GM21360 (cell line): ENCODE measurements around the gene GMDS.
"Not testable (repeated sequence)": the region's sequence is repeated elsewhere in the genome, so short reads cannot be mapped to it uniquely, and the experiment has no call there.

ENCODE experiments used
- ATAC-seq: cut with Tn5 transposase; IDR thresholded peaks from one replicate; pipeline ENCODE4 v1.9.1; 2021; ENCODE audit warnings: mild to moderate bottlenecking, moderate library complexity; ENCODE audit not compliant: unreplicated experiment

Gene GMDS

GRCh38 chr6:1704711-1705110 is 540.7 kb downstream of the GMDS start:
- ATAC-seq: no peak

GRCh38 chr6:1703923-1704322 is 541.5 kb downstream of the GMDS start:
- no peak for ATAC-seq

- ATAC-seq: no peak
Measured at GRCh38 chr6:1703091-1703855, 542.1 kb downstream of the GMDS start.

- no peak for ATAC-seq
Measured at GRCh38 chr6:1702580-1703051, 542.8 kb downstream of the GMDS start.

GRCh38 chr6:1701668-1702353 is 543.6 kb downstream of the GMDS start:
- ATAC-seq: no peak

- ATAC-seq: no peak
Measured at GRCh38 chr6:1700278-1700967, 545.0 kb downstream of the GMDS start.

GRCh38 chr6:1698527-1698926 is 546.9 kb downstream of the GMDS start:
- no peak for ATAC-seq

- no peak for ATAC-seq
Measured at GRCh38 chr6:1697688-1698351, 547.6 kb downstream of the GMDS start.

- no peak for ATAC-seq
Measured at GRCh38 chr6:1696463-1696850, 548.9 kb downstream of the GMDS start.

- no peak for ATAC-seq
Measured at GRCh38 chr6:1695546-1696462, 549.6 kb downstream of the GMDS start.

GRCh38 chr6:1691828-1692227 is 553.6 kb downstream of the GMDS start:
- not testable (repeated sequence) for ATAC-seq

GRCh38 chr6:1690656-1691055 is 554.7 kb downstream of the GMDS start:
- ATAC-seq: not testable (repeated sequence)

- no peak for ATAC-seq
Measured at GRCh38 chr6:1689141-1689540, 556.3 kb downstream of the GMDS start.

GRCh38 chr6:1688396-1688795 is 557.0 kb downstream of the GMDS start:
- ATAC-seq: no peak

GRCh38 chr6:1687402-1687801 is 558.0 kb downstream of the GMDS start:
- no peak for ATAC-seq

GRCh38 chr6:1686117-1687098 is 559.0 kb downstream of the GMDS start:
- no peak for ATAC-seq

- no peak for ATAC-seq
Measured at GRCh38 chr6:1679688-1680068, 565.7 kb downstream of the GMDS start.

GRCh38 chr6:1679031-1679687 is 566.2 kb downstream of the GMDS start:
- ATAC-seq: no peak
